HCT116 (cell line): ENCODE results near the gene ADNP2. TPM values are rescaled to one million over a fixed set of nuclear protein-coding genes. Genes with fewer than 3 reads are reported as not detected.

Experiments
- ATAC-seq: fragments of 200-7000 bp; cut with Tn5 transposase; 2 replicates; pipeline ENCODE4 v1.9.1; 2020; ENCODE audit warnings: mild to moderate bottlenecking, moderate library complexity
- BruUV-seq: library from RNA; stranded (reverse); fragments of 400-500 nt; replicated peaks from 2 replicates; lab custom pipeline; 2021; lab: Mats Ljungman, UMichigan
- CTCF ChIA-PET: fragments of 300-600 bp; sonication (Branson Sonifier 250); formaldehyde crosslinking; loops from one replicate; lab custom pipeline; 2021; ENCODE audit warnings: antibody characterized with exemption; lab: Charles Lee
- POLR2A ChIA-PET: fragments of 300-600, 350-600 bp; sonication (Branson Sonifier 250); formaldehyde crosslinking; loops from one replicate; lab custom pipeline; 2021; ENCODE audit warnings: antibody characterized with exemption; lab: Charles Lee
- RAD21 ChIA-PET, 2 experiments: fragments of 300-600 bp; sonication (Branson Sonifier 250); formaldehyde crosslinking; loops; one replicate each; lab custom pipeline; 2023; ENCODE audit warnings: low total read pairs in 2 of 2; ENCODE audit not compliant: uncharacterized antibody in 2 of 2, unreplicated experiment in 2 of 2, low non-redundant PET in 1 of 2; lab: Charles Lee
- DNase-seq: peaks from one replicate; pipeline ENCODE4 v3.0.0-alpha.2; 2010; ENCODE audit warnings: low read depth, low spot score
- H2AFZ ChIP-seq: fragments of 200-600 bp; shearing (Covaris generic), sonication (generic); 2 replicates; pipeline ENCODE4 v1.6.1; 2017; ENCODE audit warnings: low read depth, mixed run types, mixed read lengths, antibody characterized with exemption, low read length; ENCODE audit not compliant: poor library complexity, severe bottlenecking
- H3K27ac ChIP-seq: 2 replicates; pipeline ENCODE4 v1.5.1; 2012; ENCODE audit warnings: low read depth, low read length
- H3K27me3 ChIP-seq: fragments of 200-600 bp; sonication (generic); 2 replicates; pipeline ENCODE4 v1.6.1; 2016; ENCODE audit warnings: mixed run types, low read length, mixed read lengths; ENCODE audit not compliant: insufficient read depth
- H3K36me3 ChIP-seq, 2 experiments: fragments of 200-500 bp in 1 of 2; fragments of 200-600 bp in 1 of 2; sonication (Bioruptor generic) in 1 of 2; sonication (generic) in 1 of 2; 2 replicates each; pipeline versions ENCODE4 v1.5.1 to v1.6.1; 2014 to 2016; ENCODE audit warnings: low read length in 2 of 2, inconsistent platforms in 1 of 2, mixed read lengths in 1 of 2, mixed run types in 1 of 2; ENCODE audit not compliant: insufficient read depth in 2 of 2, control insufficient read depth in 1 of 2
- H3K4me1 ChIP-seq, 2 experiments: fragments of 200-600 bp in 1 of 2; sonication (generic) in 1 of 2; 2 replicates each; pipeline versions ENCODE4 v1.5.1 to v1.6.1; 2012 to 2017; ENCODE audit warnings: low read length in 2 of 2, inconsistent platforms in 1 of 2, mild to moderate bottlenecking in 1 of 2, mixed read lengths in 1 of 2, mixed run types in 1 of 2, moderate library complexity in 1 of 2; ENCODE audit not compliant: insufficient read depth in 2 of 2, control insufficient read depth in 1 of 2
- H3K4me2 ChIP-seq: fragments of 200-600 bp; sonication (generic); 2 replicates; pipeline ENCODE4 v1.6.1; 2017; ENCODE audit warnings: mixed run types, low read length, mixed read lengths
- H3K4me3 ChIP-seq, 2 experiments: fragments of 200-600 bp in 1 of 2; sonication (generic) in 1 of 2; replicated peaks in 1 of 2; 2 replicates each; pipeline ENCODE4 v1.5.1; 2011 to 2016; ENCODE audit warnings: low read length in 2 of 2, control low read depth in 1 of 2, low read depth in 1 of 2, mild to moderate bottlenecking in 1 of 2, mixed read lengths in 1 of 2, mixed run types in 1 of 2
- H3K79me2 ChIP-seq: fragments of 200-600 bp; sonication (generic); 2 replicates; pipeline ENCODE4 v1.6.1; 2017; ENCODE audit warnings: mild to moderate bottlenecking, mixed run types, low read length, moderate library complexity, mixed read lengths; ENCODE audit not compliant: insufficient read depth
- H3K9ac ChIP-seq: fragments of 200-600 bp; sonication (generic); 2 replicates; pipeline ENCODE4 v1.6.1; 2016; ENCODE audit warnings: low read length, mixed read lengths
- H3K9me2 ChIP-seq: fragments of 200-600 bp; sonication (generic), shearing (Covaris generic); 2 replicates; pipeline ENCODE4 v1.6.1; 2017; ENCODE audit warnings: mixed run types, mild to moderate bottlenecking, moderate library complexity; ENCODE audit not compliant: insufficient read depth
- H3K9me3 ChIP-seq, 2 experiments: fragments of 200-500 bp in 1 of 2; fragments of 200-600 bp in 1 of 2; sonication (Bioruptor generic) in 1 of 2; sonication (generic) in 1 of 2; 2 replicates each; pipeline ENCODE4 v1.6.1; 2014 to 2017; ENCODE audit warnings: low read length in 2 of 2, mixed read lengths in 2 of 2, inconsistent platforms in 1 of 2, low read depth in 1 of 2, mild to moderate bottlenecking in 1 of 2, mixed run types in 1 of 2, moderate library complexity in 1 of 2; ENCODE audit not compliant: control insufficient read depth in 1 of 2, insufficient read depth in 1 of 2
- H4K20me1 ChIP-seq: fragments of 200-600 bp; sonication (generic), shearing (Covaris generic); 2 replicates; pipeline ENCODE4 v1.6.1; 2017; ENCODE audit warnings: mixed run types, mild to moderate bottlenecking, moderate library complexity; ENCODE audit not compliant: insufficient read depth
- CEBPB ChIP-seq: IDR thresholded peaks from 2 replicates; pipeline ENCODE4 v1.6.1; 2012; ENCODE audit warnings: low read depth
- EZH2 ChIP-seq: fragments of 200-600 bp; sonication (generic); IDR thresholded peaks from 2 replicates; pipeline ENCODE4 v1.6.1; 2017; ENCODE audit warnings: antibody characterized with exemption, mixed run types
- EZH2phosphoT487 ChIP-seq: fragments of 200-600 bp; IDR thresholded peaks from 2 replicates; pipeline ENCODE4 v1.6.1; 2018; ENCODE audit warnings: antibody characterized with exemption, borderline replicate concordance
- JUND ChIP-seq: IDR thresholded peaks from 2 replicates; pipeline ENCODE4 v1.6.1; 2012
- POLR2A ChIP-seq: IDR thresholded peaks from 2 replicates; pipeline ENCODE4 v1.7.0; 2011; ENCODE audit warnings: borderline replicate concordance; ENCODE audit not compliant: insufficient read depth, insufficient read length; ENCODE audit errors: extremely low read depth
- POLR2AphosphoS5 ChIP-seq: IDR thresholded peaks from 2 replicates; pipeline ENCODE4 v1.6.1; 2011; ENCODE audit warnings: mild to moderate bottlenecking, low read depth, low read length, moderate library complexity
- REST ChIP-seq: IDR thresholded peaks from 2 replicates; pipeline ENCODE4 v1.6.1; 2012; ENCODE audit warnings: low read depth
- SRF ChIP-seq: IDR thresholded peaks from 2 replicates; pipeline ENCODE4 v1.6.1; 2012; ENCODE audit warnings: low read depth
- TCF7L2 ChIP-seq: IDR thresholded peaks from 2 replicates; pipeline ENCODE4 v1.7.0; 2011; ENCODE audit warnings: borderline replicate concordance, inconsistent platforms; ENCODE audit not compliant: insufficient read depth, insufficient read length; ENCODE audit errors: extremely low read depth
- intact Hi-C: fragments of 100-400 bp; cut with micrococcal nuclease; formaldehyde crosslinking; loops from 2 replicates; pipeline ENCODE4 v1.10.0; 2022
- total RNA-seq: library from RNA; stranded (reverse); gene quantifications from one replicate; pipeline ENCODE4 v1.2.1, GENCODE V29; 2021; ENCODE audit not compliant: unreplicated experiment
- TF ChIP-seq, protein P1 (sequence below), 3 experiments: fragments of 200-600 bp in 1 of 3; sonication (generic) in 1 of 3; IDR thresholded peaks in 2 of 3; conservative IDR thresholded peaks in 1 of 3; 2 replicates each; pipeline ENCODE4 v1.5.1; 2012 to 2017; ENCODE audit warnings: low read depth in 2 of 3, low read length in 2 of 3, antibody characterized with exemption in 1 of 3, borderline replicate concordance in 1 of 3, control low read depth in 1 of 3, mild to moderate bottlenecking in 1 of 3, mixed read lengths in 1 of 3, mixed run types in 1 of 3, moderate library complexity in 1 of 3; ENCODE audit not compliant: insufficient read depth in 1 of 3
- TF ChIP-seq, protein P2 (sequence below): IDR thresholded peaks from 2 replicates; pipeline ENCODE4 v1.6.1; 2012

ADNP2 gene
- total RNA-seq, 1 experiment from 2014 or later, result 45.4 TPM

- no peak overlapping the region for H3K4me2 ChIP-seq
Measured at GRCh38 chr18:80133124-80133523, 24.1 kb downstream of the ADNP2 start.

More at GRCh38 chr18:80133124-80133523, 24.1 kb downstream of the ADNP2 start:
- H3K4me1 ChIP-seq, result no peaks in the 10 kb centered on the region
- H3K9me2 ChIP-seq, result no peaks in the 10 kb centered on the region
- no peak for ATAC-seq
- H3K27me3 ChIP-seq, result no peaks in the 10 kb centered on the region
- intact Hi-C loops, result no loop called here
- no peak overlapping the region for H3K9ac ChIP-seq
- H3K36me3 ChIP-seq, result peaks cover 29 to 57% of the 10 kb centered on the region in 2 experiments
- CTCF ChIA-PET, result no interaction called here
- H3K79me2 ChIP-seq, result peaks cover 93% of the 10 kb centered on the region
- TF ChIP-seq, protein P1, sequence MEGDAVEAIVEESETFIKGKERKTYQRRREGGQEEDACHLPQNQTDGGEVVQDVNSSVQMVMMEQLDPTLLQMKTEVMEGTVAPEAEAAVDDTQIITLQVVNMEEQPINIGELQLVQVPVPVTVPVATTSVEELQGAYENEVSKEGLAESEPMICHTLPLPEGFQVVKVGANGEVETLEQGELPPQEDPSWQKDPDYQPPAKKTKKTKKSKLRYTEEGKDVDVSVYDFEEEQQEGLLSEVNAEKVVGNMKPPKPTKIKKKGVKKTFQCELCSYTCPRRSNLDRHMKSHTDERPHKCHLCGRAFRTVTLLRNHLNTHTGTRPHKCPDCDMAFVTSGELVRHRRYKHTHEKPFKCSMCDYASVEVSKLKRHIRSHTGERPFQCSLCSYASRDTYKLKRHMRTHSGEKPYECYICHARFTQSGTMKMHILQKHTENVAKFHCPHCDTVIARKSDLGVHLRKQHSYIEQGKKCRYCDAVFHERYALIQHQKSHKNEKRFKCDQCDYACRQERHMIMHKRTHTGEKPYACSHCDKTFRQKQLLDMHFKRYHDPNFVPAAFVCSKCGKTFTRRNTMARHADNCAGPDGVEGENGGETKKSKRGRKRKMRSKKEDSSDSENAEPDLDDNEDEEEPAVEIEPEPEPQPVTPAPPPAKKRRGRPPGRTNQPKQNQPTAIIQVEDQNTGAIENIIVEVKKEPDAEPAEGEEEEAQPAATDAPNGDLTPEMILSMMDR (IDR thresholded peaks at IDR 0.05 in 2 of 3, conservative IDR thresholded peaks at IDR 0.05 in 1 of 3; ENCODE audit: borderline replicate concordance in 1 of 3, insufficient read depth in 1 of 3, low read depth in 2 of 3, low read length in 2 of 3), result no peak
- TF ChIP-seq, protein P2, sequence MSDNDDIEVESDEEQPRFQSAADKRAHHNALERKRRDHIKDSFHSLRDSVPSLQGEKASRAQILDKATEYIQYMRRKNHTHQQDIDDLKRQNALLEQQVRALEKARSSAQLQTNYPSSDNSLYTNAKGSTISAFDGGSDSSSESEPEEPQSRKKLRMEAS, result no peak
- TF ChIP-seq TCF7L2 (no peak), JUND (no peak), POLR2AphosphoS5 (no peak), SRF (no peak), EZH2phosphoT487 (no peak), POLR2A (no peak), REST (no peak), CEBPB (no peak), EZH2 (no peak)
- POLR2A ChIA-PET, result no interaction called here
- no peak overlapping the region for H2AFZ ChIP-seq
- no TSS peak for BruUV-seq
- H3K27ac ChIP-seq, result no peak overlapping the region
- RAD21 ChIA-PET, result no interaction called here
- 0 out of 2 replicates have a peak, but pooled peaks cover 13% of the 10 kb centered on the region for H4K20me1 ChIP-seq
- DNase-seq, result no peak
- H3K4me3 ChIP-seq, result no peak overlapping the region
- H3K9me3 ChIP-seq, result no peaks in the 10 kb centered on the region
